Mesothelial cell of epicardium (in vitro differentiated cells): Measurements from ENCODE around the gene ACTR2. TPM values are rescaled to one million over a fixed set of nuclear protein-coding genes. Genes with fewer than 3 reads are reported as not detected.

ENCODE experiments used
- DNase-seq, 2 experiments: peaks; one replicate each; pipeline ENCODE4 v3.0.0; 2021; ENCODE audit warnings: low spot score in 2 of 2; ENCODE audit not compliant: unreplicated experiment in 2 of 2
- H3K27ac Mint-ChIP-seq: 2 replicates; pipeline ENCODE4 v1.8.0; 2021; ENCODE audit warnings: mixed read lengths
- H3K27me3 Mint-ChIP-seq: 2 replicates; pipeline ENCODE4 v1.8.0; 2021; ENCODE audit warnings: low read depth, mixed read lengths
- H3K36me3 Mint-ChIP-seq: 2 replicates; pipeline ENCODE4 v1.8.0; 2021; ENCODE audit warnings: mixed read lengths
- H3K4me1 Mint-ChIP-seq: 2 replicates; pipeline ENCODE4 v1.8.0; 2021; ENCODE audit warnings: mixed read lengths
- H3K4me3 Mint-ChIP-seq: 2 replicates; pipeline ENCODE4 v1.8.0; 2021; ENCODE audit warnings: mild to moderate bottlenecking, moderate library complexity, mixed read lengths
- H3K9me3 Mint-ChIP-seq: 2 replicates; pipeline ENCODE4 v1.8.0; 2021; ENCODE audit warnings: mixed read lengths
- CTCF ChIP-seq: fragments of 200-600 bp; sonication (generic); IDR thresholded peaks from one replicate; pipeline ENCODE4 v1.5.0; 2021; ENCODE audit warnings: antibody characterized with exemption; ENCODE audit not compliant: unreplicated experiment
- total RNA-seq: library from RNA; stranded (reverse); gene quantifications from 3 replicates; pipeline ENCODE4 v1.2.1, GENCODE V29; 2021

ACTR2 gene
- total RNA-seq, 1 donor from 2014 or later, result 171 TPM

GRCh38 chr2:65275141-65275915 is 47.7 kb downstream of the ACTR2 start:
- peaks cover 28% of the 10 kb centered on the region for H3K4me1 Mint-ChIP-seq
- peak overlapping the region; percentile 47 for H3K27ac Mint-ChIP-seq
- no peak for DNase-seq
- H3K27me3 Mint-ChIP-seq, result no peaks in the 10 kb centered on the region
- no peak for TF ChIP-seq CTCF
- H3K4me3 Mint-ChIP-seq, result no peak overlapping the region
- no peaks in the 10 kb centered on the region for H3K9me3 Mint-ChIP-seq
- H3K36me3 Mint-ChIP-seq, result peaks cover 6% of the 10 kb centered on the region

GRCh38 chr2:65276609-65277008 is 49.0 kb downstream of the ACTR2 start:
- Mint-ChIP-seq H3K27me3 (no peaks in the 10 kb centered on the region), H3K4me3 (no peak overlapping the region), H3K9me3 (no peaks in the 10 kb centered on the region), H3K27ac (peak overlapping the region; percentile 45), H3K36me3 (peaks cover 4% of the 10 kb centered on the region), H3K4me1 (peaks cover 28% of the 10 kb centered on the region)
- no peak for DNase-seq
- TF ChIP-seq CTCF, result no peak

GRCh38 chr2:65277118-65277517 is 49.5 kb downstream of the ACTR2 start:
- no peaks in the 10 kb centered on the region for H3K27me3 Mint-ChIP-seq
- H3K36me3 Mint-ChIP-seq, result peaks cover 2% of the 10 kb centered on the region
- H3K27ac Mint-ChIP-seq, result peak overlapping the region; percentile 45
- no peak for DNase-seq
- TF ChIP-seq CTCF, result no peak
- peaks cover 32% of the 10 kb centered on the region for H3K4me1 Mint-ChIP-seq
- no peak overlapping the region for H3K4me3 Mint-ChIP-seq
- no peaks in the 10 kb centered on the region for H3K9me3 Mint-ChIP-seq

- peaks cover 37% of the 10 kb centered on the region for H3K4me1 Mint-ChIP-seq
- no peak for DNase-seq
- H3K27ac Mint-ChIP-seq, result no peak overlapping the region
- H3K27me3 Mint-ChIP-seq, result no peaks in the 10 kb centered on the region
- H3K4me3 Mint-ChIP-seq, result no peak overlapping the region
- H3K9me3 Mint-ChIP-seq, result no peaks in the 10 kb centered on the region
- no peak for TF ChIP-seq CTCF
- H3K36me3 Mint-ChIP-seq, result no peaks in the 10 kb centered on the region
Measured at GRCh38 chr2:65277791-65278483, 50.3 kb downstream of the ACTR2 start.

- no peaks in the 10 kb centered on the region for H3K27me3 Mint-ChIP-seq
- no peak for DNase-seq
- H3K9me3 Mint-ChIP-seq, result no peaks in the 10 kb centered on the region
- no peak overlapping the region for H3K4me3 Mint-ChIP-seq
- TF ChIP-seq CTCF, result no peak
- H3K27ac Mint-ChIP-seq, result no peak overlapping the region
- peaks cover 40% of the 10 kb centered on the region for H3K4me1 Mint-ChIP-seq
- no peaks in the 10 kb centered on the region for H3K36me3 Mint-ChIP-seq
Measured at GRCh38 chr2:65278531-65278981, 50.9 kb downstream of the ACTR2 start.
